Neutrophil (primary cell): ENCODE measurements around the gene AKAP10.
"Not testable (repeated sequence)": the region's sequence is repeated elsewhere in the genome, so short reads cannot be mapped to it uniquely, and the experiment has no call there.

Experiments
- H3K27ac ChIP-seq: fragments of 200-600 bp; sonication (generic); 2 replicates; pipeline ENCODE4 v1.5.1; 2016; ENCODE audit warnings: mild to moderate bottlenecking, moderate library complexity
- H3K27me3 ChIP-seq: fragments of 200-600 bp; sonication (generic); 2 replicates; pipeline ENCODE4 v1.6.0; 2016; ENCODE audit warnings: mild to moderate bottlenecking
- H3K36me3 ChIP-seq: fragments of 200-600 bp; sonication (generic); 2 replicates; pipeline ENCODE4 v1.5.1; 2017
- H3K4me1 ChIP-seq, 2 experiments: fragments of 200-600 bp in 1 of 2; sonication (generic) in 1 of 2; 1 replicate in 1 of 2; 2 replicates in 1 of 2; pipeline versions ENCODE4 v1.5.1 to v1.6.1; 2013 to 2016; ENCODE audit warnings: low read depth in 1 of 2, low read length in 1 of 2, mild to moderate bottlenecking in 1 of 2, moderate library complexity in 1 of 2; ENCODE audit not compliant: control insufficient read depth in 1 of 2, insufficient read depth in 1 of 2
- H3K4me3 ChIP-seq, 2 experiments: fragments of 200-600 bp in 1 of 2; sonication (generic) in 1 of 2; 1 replicate in 1 of 2; 2 replicates in 1 of 2; pipeline ENCODE4 v1.5.1; 2013 to 2016; ENCODE audit warnings: low read depth in 1 of 2, low read length in 1 of 2, mild to moderate bottlenecking in 1 of 2, moderate library complexity in 1 of 2
- H3K9me3 ChIP-seq: fragments of 200-600 bp; sonication (generic); 2 replicates; pipeline ENCODE4 v1.5.1; 2016
- CTCF ChIP-seq: fragments of 200-600 bp; sonication (generic); IDR thresholded peaks from 2 replicates; pipeline ENCODE4 v1.5.1; 2016; ENCODE audit warnings: antibody characterized with exemption

Gene AKAP10

GRCh38 chr17:19868079-19868395, 109.6 kb downstream of the AKAP10 start:
- peaks cover 45% of the 10 kb centered on the region for H3K27me3 ChIP-seq
- no peak for TF ChIP-seq CTCF
- H3K36me3 ChIP-seq = no peaks in the 10 kb centered on the region
- peak overlapping the region; percentile 52 to 64 for H3K4me3 ChIP-seq
- H3K9me3 ChIP-seq = no peaks in the 10 kb centered on the region
- no peak overlapping the region for H3K27ac ChIP-seq
- H3K4me1 ChIP-seq = peaks cover 13 to 17% of the 10 kb centered on the region in 2 experiments

GRCh38 chr17:19867329-19868078, 110.1 kb downstream of the AKAP10 start, which contains the start of gene ULK2:
ULK2 (minus strand) TSS chr17:19867936; CDS start chr17:19867417, 519 bp downstream.
- TF ChIP-seq CTCF = no peak
- H3K4me3 ChIP-seq = peak within 1 kb of the TSS; percentile 52 to 64
- peaks cover 45% of the 10 kb centered on the region for H3K27me3 ChIP-seq
- no peaks in the 10 kb centered on the region for H3K36me3 ChIP-seq
- no peak within 1 kb of the TSS for H3K27ac ChIP-seq
- no peaks in the 10 kb centered on the region for H3K9me3 ChIP-seq
- H3K4me1 ChIP-seq = peaks cover 13 to 17% of the 10 kb centered on the region in 2 experiments

GRCh38 chr17:19867079-19867328, 110.6 kb downstream of the AKAP10 start:
- Histone ChIP-seq H3K9me3 (no peaks in the 10 kb centered on the region), H3K4me3 (peak overlapping the region; percentile 52 to 64), H3K27me3 (peaks cover 45% of the 10 kb centered on the region), H3K4me1 (peaks cover 13 to 17% of the 10 kb centered on the region in 2 experiments), H3K27ac (no peak overlapping the region), H3K36me3 (no peaks in the 10 kb centered on the region)
- no peak for TF ChIP-seq CTCF

- H3K27ac ChIP-seq = no peak overlapping the region
- H3K27me3 ChIP-seq = peaks cover 45% of the 10 kb centered on the region
- no peak overlapping the region for H3K4me3 ChIP-seq
- no peaks in the 10 kb centered on the region for H3K9me3 ChIP-seq
- no peaks in the 10 kb centered on the region for H3K36me3 ChIP-seq
- TF ChIP-seq CTCF = no peak
- H3K4me1 ChIP-seq = peaks cover 13 to 17% of the 10 kb centered on the region in 2 experiments
Measured at GRCh38 chr17:19865021-19865420, 112.6 kb downstream of the AKAP10 start.

- not testable (repeated sequence) for H3K27ac ChIP-seq, H3K36me3 ChIP-seq, H3K4me1 ChIP-seq, H3K9me3 ChIP-seq, H3K27me3 ChIP-seq, H3K4me3 ChIP-seq
Measured at GRCh38 chr17:19860647-19861177, 116.9 kb downstream of the AKAP10 start.

- Histone ChIP-seq H3K36me3 (no peaks in the 10 kb centered on the region), H3K9me3 (no peaks in the 10 kb centered on the region), H3K27ac (no peak overlapping the region), H3K27me3 (no peaks in the 10 kb centered on the region), H3K4me1 (no peaks in the 10 kb centered on the region), H3K4me3 (no peak overlapping the region)
- TF ChIP-seq CTCF = no peak
Measured at GRCh38 chr17:19857640-19858039, 120.0 kb downstream of the AKAP10 start.
